ENCODE results near the gene GIGYF2.

Gene GIGYF2

DNA sequence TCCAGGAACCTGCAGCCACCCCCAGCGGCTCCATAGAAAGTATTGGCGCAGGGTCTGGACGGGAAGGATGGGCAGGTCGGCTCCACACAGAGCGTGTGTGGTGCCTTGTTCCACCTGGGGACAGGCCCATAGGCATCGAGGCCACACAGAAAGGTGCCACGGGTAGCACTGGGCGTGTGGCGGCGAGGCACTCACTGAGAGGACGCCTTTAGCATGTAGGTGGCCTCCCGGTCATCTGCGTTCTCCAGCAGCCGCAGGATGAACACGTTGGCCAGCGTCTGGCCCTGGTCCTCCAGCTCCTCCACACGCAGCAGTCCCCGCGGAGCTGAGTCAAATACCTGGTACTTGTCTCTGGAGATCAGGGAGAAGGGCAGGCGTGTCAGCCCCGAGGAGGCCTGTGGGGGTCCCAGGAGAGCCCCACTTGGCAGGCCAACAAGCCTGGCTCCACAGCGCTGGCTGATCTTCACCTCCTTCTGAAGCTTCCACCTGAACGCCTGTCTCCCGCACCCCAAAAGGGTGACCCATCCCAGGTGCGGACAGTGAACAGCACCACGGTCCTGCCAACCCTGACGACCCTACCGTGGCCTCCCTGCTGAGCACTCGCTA, 186.1 kb downstream of the GIGYF2 start:
- no peak for FAIRE-seq

DNA sequence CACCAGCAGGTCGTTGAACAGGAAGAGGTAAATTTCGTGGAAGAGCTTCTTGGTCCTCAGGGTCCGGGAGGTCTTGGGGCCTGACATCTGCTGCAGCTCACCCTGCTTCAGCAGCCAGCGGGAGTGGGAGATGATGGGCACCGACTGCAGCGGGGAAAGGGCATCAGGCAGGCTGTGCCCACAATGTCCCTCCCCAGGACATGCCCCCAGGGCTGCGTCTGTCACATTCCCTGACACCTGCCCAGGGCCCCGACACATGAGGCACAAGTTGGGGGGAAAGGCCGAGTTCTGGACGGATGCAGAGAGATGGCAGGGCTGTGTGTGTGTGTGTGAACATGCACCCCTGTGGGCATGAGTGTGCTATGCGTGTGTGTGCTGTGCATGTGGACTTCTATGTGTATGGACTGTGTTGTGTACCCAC, 186.9 kb downstream of the GIGYF2 start:
- no peak for FAIRE-seq

DNA sequence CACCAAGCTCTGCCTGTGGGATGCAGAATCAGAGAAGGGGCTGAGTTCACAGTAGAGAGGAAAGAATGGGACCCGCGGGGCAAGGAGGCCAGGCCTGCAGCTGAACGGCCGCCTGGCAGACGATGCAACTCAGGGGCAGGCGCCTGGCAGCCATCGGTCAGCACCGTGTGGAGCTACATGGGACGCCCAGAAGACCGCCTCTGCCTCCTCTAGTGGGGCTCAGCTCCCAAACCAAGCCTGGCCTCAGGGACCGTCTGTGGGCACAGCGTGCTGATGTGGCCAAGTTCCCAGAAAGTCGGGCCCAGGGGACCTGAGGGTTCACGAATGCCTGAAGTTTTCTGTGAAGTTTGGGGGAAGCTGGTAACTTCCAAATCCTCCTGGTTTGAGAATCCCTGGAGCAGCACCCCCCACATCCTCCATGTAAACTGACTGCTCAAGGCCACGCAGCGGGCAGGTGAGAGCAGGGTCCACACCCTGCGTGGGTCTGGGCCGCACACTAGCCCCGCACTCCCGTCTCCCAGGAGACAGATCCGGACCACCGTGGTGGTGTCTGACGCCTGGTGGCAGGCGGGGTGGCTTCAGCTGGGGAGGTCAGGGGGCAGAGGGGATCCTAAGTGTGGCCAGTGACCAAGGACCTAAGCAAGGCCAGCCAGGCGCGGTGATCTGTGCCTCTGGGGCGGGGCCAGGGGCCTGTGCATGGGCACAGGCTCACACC, 187.6 kb downstream of the GIGYF2 start:
- no peak for FAIRE-seq

DNA sequence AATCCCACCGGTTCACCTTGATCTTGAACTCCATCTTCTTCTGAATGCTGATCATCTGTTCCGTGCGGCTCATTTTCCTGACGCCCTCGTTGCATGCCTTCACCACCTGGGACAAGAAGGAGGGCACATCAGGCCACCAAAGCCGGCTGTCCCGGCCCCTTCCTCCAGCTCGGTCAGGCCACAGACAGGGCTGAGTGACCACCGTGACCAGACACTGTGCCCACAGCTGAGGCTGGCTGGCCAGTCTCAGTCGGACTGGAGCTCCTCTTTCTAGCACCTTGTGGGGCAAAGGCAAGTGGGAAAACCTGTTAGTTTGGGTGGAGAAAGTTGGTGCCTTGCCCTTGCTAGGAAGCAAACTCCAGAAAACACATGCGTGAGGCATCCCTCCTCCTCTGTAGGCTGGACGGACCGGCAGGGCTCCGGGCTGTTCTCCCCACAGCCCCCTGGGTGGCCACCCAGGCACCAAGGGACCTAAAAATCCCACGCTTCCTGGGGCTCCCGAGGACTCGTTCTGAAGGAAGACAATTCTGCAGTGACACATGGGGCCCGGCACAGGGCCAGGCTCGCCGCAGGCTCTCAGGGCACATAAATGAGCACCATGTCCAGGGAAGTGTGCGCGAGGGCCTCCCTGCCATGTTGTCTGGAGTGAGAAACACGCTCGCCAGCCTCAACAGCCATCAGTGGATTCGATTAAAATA, 188.3 kb downstream of the GIGYF2 start:
- FAIRE-seq: no peak

DNA sequence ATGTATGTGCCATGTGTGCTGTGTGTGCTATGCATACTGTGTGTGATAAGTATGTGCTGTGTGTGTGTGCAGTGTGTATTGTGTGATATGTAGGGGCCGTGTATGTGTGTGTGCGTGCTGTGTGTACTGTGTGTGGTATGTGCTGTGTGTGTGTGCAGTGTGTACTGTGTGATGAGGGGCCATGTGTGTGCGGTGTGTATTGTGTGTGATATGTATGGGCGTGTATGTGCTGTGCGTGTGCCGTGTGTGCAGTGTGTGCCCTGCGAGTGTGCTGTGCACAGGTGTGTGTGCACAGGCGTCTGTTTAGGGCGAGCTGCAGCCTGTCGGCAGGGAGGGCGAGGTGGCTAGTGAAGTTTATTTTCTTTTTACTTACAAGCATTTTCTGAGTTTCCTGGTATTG, 189.0 kb downstream of the GIGYF2 start:
- no peak for FAIRE-seq

DNA sequence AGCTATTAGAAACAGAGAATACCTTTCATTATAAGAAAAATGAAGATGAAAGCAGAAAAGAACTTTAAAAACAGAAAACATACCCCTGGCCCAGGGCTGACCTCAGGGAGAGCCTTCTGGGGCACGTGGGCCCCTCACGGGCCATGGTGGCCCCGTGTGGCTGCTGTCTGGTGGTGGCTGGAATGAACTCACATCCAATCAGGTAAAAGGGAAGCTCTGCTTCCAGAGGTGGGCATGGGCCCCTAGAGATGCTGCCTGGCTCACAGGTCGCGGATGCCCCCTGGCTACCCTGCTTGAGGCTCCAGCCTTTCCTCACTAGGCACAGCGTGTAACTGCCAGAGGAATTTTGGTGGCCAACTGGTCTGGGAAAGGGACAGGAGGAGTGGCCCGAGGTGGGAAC, 189.5 kb downstream of the GIGYF2 start:
- no peak for FAIRE-seq

DNA sequence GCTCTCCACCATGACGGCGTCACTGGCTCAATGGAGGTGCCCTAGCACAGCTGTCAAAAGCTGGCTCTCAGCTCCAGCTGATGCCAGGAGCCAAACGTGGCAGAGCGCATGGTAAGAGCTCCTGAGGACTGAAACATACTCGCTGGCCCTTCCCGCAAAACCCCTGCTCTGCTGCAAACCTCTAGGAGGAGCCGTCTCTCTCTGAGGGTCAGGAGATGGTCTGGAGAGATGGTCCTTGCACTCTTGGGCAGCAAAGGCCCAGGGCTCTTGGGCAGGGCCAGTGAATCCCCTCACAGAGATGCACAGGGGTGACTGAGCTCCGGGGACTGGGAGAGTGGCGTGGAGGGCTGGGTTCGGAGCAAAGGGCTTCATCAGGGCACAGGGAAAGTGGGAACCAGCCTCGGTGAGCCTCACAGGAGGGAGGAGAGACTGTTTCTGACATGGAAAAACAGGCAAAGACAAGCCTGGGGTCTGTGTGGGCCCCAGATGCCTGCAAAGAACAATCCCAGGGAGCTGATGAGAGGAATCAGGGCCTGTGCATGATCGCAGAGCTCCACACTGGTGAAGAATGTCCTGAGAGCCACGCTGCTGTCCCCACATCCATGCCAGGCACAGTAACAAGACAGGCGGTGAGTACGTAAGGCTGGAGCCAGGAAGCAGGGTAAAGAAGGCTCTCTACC, 190.2 kb downstream of the GIGYF2 start:
- FAIRE-seq: no peak

DNA sequence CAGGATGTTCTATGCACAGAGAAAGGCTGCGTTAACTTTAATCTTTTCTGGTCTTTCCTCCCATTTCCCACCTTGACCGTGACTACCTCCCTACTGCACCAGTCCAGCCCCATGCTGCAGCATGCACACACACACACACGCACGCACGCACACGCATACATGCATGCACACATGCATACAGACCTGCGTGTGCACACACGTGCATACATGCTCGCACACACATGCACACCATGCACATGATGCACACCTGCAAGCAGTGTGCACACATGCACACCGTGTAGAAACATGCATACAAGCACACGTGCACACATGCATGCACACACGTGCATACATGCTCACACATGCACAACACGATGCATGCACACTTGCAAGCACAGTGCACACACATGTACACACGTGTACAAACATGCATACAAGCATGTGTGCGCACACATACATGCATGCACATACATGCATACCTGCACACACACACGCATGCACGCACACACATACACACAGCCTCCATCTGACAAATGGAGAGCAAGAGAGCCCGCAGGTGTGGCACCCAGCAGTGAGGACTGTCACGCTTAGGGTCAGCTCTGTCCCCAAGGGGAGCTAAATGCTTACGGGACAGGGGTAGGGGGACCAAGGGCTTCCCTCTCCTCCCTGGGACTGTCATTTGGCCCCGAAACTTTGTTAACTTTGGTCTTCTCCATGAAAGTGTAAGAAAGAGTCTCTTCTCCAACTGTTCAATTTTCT, 191.1 kb downstream of the GIGYF2 start:
- FAIRE-seq: no peak

DNA sequence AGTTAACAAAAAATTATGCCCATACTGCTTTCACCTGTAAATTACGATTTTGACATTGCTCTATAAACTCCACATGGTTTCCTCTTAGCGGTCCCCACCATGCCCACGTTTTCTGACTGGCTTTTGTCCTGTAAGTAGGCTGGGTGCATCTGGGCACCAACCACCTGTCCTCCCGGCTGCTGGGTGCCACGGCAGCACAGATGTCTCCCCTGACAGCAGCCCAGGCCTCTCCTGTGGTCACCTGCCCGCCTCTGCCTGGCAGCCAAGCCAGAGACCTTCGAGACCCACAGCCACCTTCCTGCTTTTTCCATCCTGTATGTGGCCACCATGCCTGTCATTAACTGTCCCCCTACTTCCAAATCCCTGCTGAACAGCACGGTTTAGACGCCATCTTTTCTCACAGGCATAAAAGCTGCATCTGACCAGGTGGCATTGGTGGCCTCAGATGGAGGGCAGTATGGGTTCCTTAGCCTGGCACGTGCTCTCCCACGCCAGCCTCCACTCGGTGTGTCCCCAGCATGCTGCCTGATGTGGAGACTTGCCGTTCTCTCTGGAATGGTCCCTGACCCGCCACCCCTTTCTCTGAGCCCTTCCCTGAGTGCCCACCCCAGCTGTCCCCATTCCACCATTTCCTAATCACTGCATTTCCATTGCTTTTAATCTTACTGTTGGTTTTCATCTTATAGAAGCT, 191.9 kb downstream of the GIGYF2 start:
- no peak for FAIRE-seq

DNA sequence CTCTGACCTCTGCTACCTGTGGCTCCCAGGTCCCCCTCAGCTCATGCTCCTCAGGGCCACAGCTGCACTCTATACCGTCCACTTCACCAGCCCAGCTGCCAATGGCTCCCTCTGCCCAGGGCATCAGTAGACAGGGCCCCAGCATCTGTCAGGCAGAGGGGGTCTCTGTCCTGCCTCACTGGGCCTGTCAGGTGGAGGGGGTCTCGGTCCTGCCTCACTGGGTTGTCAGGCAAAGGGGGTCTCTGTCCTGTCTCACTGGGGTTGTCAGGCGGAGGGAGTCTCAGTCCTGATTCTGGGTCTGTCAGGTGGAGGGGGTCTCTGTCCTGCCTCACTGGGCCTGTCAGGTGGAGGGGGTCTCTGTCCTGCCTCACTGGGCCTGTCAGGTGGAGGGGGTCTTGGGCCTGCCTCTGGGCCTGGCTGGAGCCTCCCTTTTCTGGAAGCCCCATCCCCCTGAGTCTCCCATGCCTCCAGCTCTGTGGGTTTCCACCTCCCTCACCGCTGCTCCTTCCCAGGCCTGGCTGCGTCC, 192.8 kb downstream of the GIGYF2 start:
- no peak for FAIRE-seq

DNA sequence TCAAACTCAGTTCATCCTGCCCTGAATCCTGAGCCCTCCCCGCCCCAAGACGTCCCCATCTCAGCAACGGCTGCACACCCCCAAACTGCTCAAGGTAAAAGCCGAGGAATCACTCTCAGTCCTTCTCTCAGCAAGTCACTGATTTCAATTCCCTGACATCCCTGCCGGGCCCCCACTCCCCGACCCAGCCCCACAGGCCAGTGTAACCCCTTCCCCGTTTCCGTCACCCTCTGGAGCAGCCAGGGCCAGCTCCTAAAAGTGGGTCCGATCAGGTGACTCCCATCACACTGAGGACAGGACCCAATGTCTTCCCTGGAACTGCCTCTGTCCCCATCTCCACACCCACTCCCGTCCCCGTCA, 193.4 kb downstream of the GIGYF2 start:
- FAIRE-seq: no peak

DNA sequence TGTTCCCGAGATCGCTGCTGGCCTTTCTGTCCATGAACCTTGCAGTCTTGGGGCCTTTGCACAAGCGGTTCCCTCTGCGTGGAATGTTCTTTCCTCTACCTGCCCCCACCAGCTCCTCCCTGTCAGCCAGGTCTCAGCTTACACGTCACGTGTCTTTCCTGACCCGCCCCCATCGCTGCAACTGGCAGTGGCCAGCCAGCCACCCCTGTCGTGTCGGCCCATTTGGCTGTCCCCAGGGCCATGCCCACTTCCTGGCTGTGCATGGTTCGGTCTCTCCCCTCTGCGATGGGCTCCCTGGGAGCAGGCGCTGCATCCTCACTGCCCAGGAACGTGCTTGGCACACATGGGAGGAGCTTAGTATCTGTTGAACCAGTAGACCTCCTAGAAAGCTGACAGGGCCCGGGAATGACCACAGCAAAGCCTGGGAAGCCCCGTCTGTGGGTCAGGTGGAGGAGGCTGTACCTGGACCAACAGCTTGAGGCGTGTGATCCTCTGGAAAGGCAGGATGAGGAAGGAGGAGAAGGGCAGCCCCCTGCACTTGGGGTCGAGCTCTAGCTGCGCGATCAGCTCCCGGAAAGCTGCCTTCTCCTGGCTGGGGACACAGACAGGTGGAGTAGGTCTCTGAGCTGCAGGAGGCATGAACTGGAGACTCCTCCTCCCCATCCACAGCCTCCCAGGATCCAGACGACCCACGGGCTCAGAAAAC, 193.9 kb downstream of the GIGYF2 start:
- no peak for FAIRE-seq

DNA sequence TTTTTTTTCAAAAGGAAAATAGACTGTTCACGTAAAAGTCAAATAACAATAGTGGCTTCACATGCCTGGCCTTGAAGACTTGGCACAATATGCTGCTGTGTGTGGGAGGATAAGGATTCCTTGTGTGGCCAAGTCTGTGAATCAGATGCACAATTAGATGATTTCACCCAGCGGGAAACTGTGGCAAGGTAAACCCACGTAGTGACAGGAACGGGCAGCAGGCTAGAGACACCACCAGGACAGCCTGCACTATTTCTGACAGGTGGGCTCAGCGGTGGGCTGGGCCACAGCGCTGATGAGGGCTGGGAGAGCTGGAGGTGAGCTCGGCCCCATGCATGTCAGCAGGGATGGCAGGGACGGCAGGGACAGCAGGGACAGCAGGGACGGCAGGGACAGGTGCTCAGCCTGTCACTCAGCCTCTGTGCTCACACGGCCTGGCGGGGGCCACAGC, 194.5 kb downstream of the GIGYF2 start:
- FAIRE-seq: no peak

DNA sequence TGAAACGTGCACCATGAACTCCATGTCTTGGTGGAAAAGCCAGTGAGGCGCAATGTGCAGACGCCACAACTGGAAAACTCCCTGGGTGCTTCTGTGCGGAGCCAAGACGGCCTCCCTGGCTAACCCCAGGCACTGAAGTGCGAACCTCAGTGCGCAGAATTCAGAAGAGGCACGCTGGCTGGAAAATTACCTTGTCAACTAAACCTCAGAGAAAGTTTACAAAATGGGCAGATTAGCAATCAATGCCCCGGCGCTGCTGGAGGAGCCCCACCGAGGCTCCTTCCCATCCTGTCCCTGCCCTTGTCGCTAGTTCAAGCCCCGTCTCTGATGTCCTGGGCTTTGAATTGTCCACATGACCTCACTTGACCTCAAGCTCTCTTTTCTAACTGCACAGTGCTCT, 195.1 kb downstream of the GIGYF2 start:
- no peak for FAIRE-seq

DNA sequence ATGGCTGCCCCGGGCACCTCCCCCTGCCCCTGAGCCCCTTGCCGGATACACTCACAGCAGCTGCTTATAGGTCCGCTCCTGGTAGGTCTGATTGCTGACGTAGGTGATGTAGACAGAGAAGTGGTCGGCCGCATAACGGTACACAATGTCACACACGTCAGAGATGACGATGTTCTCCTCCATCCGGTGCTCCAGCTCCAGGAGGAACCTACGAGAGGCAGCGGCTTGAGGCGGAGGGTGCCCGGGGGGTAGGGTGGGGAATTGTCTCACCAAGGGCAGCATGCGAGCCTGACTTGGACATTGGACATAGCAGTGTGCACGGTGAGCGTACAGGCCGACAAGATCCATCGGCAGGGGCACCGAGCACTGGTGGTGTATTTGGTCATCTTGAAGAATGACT, 195.7 kb downstream of the GIGYF2 start:
- no peak for FAIRE-seq

DNA sequence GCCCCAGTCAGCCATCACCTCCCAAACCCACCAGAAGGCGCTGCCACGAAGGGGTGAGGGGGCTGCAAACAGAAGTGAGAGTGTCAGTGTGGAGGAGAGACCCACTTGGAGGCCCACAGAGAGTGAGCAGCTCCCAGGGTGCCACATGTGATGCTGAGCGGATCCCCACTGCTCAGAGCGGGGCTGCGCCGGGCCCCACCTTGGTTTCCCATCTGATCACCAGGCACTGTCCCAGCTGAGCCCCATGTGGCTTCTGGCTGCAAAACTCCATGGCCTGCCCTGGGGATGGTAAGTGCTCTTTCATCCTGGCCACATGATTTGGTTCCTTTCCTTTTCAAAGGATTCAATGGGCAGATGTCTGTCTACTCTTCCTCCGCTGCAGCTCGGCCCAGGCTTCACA, 196.7 kb downstream of the GIGYF2 start:
- FAIRE-seq: no peak

DNA sequence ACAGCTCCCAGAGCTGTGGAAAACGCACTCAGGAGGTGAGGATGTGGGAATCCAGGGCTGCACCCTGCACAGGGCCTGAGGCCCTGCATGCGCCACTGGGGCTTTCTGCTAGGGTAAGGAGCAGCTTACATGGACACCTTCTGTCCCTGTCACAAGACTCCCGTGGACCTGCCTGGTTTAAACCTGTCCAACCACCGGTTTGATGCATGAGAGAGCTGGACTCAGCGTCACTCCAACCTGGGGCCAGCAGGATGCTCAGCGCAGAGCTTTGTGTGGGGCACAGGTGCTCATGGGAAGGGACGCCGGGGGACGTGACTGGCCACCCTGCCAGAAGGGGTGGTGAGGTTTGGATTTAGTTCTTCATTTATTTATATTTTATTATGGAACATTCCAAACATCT, 197.1 kb downstream of the GIGYF2 start:
- FAIRE-seq: no peak

DNA sequence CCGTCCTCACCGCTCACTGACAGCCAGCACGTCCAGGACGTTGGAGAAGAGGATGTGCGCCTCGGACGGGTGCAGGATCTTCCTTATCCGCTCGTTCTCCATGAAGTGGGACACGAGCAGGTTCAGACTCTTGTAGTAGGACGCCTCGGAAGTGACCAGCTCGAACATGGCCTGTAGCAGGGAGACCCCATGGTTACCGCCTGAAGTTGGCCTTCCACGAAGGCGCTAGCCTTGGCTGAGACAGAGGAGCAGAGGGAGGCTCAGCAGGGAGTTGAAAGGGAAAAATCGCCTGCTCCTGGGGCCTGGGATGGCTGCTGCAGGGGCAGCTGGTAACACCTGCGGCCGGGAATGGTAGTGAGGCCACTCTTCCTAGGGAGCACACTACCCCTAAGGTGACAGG, 197.6 kb downstream of the GIGYF2 start:
- no peak for FAIRE-seq

DNA sequence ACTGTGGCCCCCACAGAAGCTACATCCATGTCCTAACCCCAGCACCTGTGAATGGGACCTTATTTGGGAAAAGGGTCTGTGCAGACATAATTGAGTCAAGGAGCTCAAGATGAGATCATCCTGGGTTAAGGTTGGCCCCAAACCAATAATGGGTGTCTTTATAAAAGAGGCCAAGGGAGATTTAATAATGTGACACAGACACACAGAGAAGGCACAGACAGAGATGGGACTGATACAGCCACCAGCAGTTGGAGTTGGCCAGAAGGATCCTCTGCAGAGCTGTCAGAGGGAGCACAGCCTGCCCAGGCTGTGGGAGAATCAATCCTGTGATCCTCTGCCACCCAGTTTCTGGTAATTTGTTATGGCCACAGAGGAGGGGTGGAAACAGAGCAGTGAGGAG, 199.0 kb downstream of the GIGYF2 start:
- FAIRE-seq: no peak

DNA sequence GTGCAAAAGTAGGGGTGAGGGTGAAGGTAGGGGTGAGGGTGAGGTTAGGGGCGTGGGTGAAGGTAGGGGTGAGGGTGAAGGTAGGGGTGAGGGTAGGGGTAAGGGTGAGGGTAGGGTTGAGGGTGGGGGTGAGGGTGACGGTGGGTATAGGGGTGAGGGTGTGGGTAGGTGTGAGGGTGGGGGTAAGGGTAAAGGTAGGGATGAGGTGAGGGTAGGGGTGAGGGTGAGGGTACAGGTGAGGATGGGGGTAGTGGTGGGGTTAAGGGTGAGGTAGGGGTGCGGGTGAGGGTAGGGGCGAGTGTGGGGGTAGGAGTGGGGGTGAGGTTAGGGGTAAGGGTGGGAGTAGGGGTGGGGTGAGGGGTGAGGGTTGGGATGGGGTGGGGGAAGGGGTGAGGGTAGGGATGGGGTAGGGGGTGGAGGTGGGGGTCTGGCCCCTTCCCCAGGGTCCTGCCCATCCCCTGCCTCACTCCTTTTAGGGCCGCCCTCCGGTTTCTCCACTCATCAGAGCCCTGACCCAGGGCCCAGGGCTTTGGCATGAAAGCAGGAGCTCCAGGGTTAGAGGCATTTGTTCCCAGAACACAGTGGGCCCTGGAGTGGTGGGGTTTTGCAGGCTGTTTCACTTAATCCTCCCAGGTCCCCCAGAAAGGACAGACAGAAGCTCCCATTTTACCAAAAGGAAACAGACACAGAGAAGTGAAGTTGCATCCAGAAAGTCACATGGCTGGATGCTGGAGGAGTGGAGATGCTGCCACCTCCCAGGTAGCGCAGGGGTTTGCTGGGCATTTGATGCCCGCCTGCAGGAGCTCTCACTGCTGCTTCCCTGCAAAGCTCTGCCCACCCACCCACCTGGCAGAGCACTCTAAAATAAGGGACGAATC, 199.8 kb downstream of the GIGYF2 start:
- FAIRE-seq: no peak
